Nucleus accumbens (tissue), 56 donors: ENCODE measurements around the gene NECTIN2.
"Not testable (repeated sequence)": the region's sequence is repeated elsewhere in the genome, so short reads cannot be mapped to it uniquely, and the experiment has no call there.

Experiments
- DNase-seq, 56 donors: peaks; one replicate each; lab custom pipeline; 2025; lab: John Stamatoyannopoulos, UW

NECTIN2 gene

DNA sequence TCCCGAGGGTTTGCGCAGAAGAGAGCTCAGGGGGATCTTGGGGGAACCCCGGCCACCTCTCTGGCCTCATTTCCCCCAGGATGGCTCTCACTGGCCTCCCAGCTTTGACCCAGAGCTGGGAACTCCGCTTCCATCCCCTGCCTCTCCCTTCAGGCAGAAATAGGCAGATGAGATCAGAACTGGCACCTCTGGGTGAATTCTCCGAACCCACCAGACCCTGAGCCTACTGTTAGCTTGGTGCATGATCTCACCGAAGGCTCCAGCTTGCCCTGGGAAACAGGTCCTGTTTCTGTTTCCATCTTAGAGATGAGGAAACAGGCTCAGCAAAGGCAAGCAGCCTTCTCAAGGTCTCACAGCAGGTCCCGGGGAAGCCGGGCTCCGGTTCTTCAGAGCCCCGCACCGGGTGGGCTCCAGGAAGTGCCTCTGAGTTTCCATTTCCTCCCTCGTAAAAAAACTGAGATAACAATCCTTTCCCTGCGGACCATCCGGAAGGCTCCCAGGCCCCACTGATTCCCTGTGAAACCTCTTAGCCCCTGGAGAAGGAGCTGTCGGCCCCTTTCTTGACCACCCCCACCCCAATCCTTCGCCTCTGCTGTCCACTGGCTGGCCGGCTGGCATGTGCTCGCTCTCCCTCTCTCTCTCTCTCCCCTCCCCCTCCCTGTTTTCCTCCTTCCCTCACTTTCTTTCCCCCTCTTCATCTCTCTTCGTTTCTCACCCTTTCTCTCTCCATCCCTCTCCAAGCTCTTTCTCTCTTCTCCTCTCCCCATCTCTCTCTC is 2.1 kb downstream of the NECTIN2 start:
- DNase-seq: no peak

DNA sequence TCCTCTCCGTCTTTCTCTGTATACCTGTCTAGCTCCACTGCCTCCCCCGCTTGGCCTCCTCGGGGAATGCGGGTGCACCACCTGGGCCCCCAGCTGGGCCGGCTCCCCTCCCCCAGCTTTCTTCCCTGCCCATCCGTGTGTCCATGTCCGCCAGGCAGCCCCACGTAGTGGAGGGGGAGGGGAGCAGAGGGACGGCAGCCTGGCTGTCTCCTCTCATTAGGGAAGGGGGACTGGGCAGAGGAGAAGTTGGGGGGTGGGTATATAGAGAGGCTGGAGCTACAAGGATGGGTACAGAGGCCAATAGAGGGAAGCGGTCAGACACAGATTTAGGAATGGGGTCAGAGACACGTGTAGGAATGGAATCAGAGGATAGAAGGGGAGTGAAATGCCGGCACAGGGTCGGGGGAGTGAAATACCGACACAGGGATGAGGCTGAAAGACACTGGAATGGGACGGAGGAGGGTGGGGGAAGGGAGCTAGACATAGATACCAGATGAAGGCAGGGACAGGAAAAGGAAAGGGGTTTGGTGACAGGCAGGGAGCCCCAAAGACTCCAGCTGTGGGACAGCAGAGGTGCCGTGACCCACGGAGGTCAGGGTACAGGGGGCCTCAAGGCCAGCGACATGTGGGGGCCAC is 2.8 kb downstream of the NECTIN2 start:
- DNase-seq: no peak

DNA sequence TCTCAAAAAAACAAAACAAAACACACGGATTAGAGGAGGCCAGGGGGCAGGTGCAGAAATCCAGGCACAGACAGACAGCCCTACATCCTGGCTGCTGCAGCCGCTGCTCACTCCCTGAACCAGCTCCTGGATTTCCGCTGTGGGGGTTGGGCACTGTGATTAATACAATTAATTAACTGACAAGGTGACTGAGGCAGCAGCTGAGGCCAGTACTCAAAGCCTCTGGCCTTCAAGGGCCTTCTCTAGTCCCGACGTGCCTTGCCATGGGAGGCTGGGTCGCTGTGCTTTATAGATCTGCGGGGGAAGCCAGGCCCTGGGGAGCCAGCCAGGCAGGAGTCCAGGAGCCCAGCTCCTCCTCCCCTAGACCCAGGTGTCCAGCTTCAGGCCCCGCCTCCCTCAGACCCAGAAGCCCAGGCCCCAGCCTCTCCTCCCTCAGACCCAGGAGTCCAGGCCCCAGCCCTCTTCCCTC is 4.6 kb downstream of the NECTIN2 start:
- no peak for DNase-seq

DNA sequence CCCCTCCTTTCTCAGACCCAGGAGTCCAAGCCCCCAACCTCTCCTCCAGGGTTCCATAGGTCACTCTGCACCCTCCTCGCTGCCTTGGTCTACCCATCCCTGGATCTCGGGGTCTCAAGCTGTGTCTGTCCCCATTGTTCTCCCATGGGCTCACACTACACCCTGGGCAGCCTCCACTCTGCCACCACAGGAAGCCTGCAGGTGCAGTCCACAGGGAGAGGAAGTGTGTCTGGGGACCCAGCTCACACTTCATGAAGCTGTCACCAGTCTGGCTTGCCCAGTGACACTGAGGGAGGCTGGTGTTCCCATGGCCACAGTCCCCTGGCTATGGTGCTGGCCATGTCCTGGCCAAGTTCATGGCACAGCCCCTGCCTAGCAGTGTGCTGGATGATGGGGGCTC is 5.3 kb downstream of the NECTIN2 start:
- DNase-seq: no peak

DNA sequence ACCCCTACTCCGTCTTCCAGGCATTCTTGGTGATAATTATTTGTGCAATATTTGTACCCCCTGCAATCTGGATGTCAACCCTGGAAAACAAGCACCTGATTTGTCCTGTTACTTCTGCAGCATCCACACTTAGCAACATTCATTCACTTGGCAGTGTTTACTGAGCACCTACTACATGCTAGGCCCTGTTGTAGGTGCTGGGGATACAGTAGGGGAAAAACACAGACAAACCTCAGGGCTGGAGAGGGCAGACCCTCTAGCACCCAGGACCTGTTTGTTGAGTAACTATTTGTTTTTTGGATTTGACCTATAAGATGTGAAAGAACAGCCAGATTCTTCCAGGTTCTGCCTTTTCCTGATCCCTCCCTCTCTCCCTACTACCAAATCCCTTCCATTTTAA is 9.5 kb downstream of the NECTIN2 start:
- DNase-seq: no peak

DNA sequence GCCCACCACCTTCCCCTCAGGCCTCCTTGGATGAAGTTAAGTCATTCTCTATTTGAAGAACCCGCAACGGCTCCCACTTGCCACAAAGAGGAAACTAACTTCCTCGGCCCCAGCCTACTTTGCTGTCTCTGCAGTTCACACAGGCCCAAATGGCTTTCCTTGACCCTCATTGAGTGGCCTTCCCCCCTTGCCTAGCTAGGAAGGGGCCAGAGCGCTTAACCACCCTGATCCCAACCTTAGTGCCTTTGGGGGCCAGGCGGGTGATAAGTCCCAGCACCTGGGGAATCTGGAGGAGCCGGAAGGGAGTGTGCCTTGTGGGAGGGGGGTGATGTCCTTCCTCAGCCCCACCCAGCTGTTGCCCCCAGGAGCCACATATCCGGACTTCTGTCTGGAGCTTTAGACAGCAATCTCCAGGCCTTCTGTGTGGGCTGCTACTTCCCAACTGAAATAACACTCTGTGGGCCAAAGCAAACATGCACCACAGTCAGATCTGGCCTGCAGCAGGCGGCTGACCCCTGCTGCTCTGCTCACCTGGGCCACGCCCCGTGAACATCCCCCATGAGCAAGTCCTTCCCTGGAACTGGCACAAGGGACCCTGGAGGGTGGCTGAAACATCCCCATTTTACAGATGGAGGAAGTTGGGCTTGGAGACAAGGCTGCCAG is 10.5 kb downstream of the NECTIN2 start:
- peak in 3 of 56 donors; percentile 8 to 18 (median 12) for DNase-seq

DNA sequence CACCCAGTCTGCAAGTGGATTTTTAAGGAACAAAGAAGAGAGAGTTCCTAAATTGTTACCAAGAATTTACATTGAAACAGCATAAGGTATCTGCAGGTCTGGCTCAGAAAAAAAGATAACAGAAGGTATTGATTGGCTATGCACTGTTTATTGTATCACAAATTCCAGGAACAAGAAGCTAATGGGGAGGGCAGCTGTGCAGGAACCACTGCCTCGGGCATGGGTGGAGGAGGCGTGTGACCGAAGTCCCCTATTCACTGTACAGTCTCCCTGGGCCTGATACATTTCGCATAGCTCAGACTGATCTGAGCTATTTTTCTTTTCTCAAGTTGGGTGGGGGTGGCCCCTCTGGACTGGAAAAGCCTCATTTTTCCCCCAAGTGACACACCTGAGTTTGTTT is 11.7 kb downstream of the NECTIN2 start:
- DNase-seq: no peak

DNA sequence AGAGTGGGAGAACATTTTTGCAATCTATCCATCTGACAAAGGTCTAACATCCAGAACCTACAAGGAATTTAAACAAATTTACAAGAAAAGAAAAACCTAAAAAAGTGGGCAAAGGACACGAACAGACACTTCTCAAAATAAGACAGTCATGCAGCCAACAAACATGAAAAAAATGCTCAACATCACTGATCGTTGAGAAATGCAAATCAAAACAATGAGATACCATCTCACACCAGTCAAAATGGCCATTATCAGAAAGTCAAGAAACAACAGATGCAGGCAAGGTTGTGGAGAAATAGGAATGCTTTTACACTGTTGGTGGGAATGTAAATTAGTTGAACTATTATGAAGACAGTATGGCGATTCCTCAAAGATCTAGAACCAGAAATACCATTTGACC is 15.5 kb downstream of the NECTIN2 start:
- not testable (repeated sequence) for DNase-seq

DNA sequence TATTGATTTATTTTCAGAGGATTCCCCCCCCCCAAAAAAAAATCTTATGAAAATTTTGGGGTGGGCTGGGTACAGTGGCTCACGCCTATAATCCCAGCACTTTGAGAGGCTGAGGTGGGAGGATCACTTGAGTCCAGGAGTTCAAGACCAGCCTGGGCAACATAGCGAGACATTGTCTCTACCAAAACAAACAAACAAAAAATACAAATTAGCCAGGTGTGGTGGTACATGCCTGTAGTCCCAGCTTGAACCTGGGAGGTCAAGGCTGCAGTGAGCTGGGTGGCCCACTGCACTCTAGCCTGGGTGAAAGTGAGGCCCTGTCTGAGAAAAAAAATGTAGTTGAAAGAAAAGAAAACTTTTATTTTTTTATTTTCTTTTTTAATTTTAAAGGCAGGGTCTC is 17.9 kb downstream of the NECTIN2 start:
- DNase-seq: no peak

DNA sequence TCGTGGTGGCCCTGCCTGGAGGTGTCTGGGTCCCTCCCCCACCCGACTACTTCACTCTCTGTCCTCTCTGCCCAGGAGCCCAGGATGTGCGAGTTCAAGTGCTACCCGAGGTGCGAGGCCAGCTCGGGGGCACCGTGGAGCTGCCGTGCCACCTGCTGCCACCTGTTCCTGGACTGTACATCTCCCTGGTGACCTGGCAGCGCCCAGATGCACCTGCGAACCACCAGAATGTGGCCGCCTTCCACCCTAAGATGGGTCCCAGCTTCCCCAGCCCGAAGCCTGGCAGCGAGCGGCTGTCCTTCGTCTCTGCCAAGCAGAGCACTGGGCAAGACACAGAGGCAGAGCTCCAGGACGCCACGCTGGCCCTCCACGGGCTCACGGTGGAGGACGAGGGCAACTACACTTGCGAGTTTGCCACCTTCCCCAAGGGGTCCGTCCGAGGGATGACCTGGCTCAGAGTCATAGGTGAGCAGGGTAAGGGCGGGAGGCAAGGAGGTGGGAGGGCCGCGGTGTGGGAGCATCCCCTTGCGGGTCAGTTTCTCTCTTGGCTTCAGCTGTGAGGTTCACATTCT is 19.2 kb downstream of the NECTIN2 start:
- peak in 4 of 56 donors; percentile 6 to 28 (median 22) for DNase-seq

DNA sequence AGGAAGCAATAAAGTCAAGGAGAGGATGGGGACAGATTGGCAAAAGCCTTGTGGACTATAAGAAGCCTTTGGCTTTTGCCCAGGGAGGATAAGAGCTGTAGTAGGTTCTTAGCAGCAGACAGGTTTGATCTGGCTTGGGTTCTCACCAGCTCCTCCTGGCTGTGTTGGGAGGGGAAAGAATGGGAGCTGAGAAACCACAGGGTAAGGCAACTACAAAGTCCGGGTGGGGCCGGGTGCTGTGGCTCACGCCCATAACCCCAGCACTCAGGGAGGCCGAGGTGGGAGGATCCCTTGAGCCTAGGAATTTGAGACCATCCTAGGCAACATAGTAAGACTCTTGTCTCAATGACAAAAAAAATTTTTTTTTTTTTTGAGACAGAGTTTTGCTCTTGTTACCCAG is 20.6 kb downstream of the NECTIN2 start:
- no peak for DNase-seq

DNA sequence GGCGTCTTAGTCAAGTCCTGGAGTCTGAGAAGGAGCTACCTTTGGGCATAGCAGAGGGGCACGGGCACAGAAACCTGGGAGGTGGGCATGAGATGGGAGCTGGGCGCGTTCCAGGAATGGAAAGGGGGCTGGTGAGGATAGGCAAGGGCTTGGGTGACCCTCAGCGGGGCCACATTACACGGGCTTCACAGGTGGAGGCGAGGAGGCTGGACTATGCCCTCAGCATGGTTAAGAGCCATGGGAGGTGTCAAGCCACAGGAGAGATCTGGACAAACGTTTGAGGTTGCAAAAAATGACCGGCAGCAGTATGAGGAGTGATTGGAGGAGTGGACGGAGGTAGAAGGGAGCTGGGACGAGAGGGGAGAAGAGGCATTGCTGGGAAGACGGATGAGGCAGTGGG is 21.5 kb downstream of the NECTIN2 start:
- DNase-seq: no peak

DNA sequence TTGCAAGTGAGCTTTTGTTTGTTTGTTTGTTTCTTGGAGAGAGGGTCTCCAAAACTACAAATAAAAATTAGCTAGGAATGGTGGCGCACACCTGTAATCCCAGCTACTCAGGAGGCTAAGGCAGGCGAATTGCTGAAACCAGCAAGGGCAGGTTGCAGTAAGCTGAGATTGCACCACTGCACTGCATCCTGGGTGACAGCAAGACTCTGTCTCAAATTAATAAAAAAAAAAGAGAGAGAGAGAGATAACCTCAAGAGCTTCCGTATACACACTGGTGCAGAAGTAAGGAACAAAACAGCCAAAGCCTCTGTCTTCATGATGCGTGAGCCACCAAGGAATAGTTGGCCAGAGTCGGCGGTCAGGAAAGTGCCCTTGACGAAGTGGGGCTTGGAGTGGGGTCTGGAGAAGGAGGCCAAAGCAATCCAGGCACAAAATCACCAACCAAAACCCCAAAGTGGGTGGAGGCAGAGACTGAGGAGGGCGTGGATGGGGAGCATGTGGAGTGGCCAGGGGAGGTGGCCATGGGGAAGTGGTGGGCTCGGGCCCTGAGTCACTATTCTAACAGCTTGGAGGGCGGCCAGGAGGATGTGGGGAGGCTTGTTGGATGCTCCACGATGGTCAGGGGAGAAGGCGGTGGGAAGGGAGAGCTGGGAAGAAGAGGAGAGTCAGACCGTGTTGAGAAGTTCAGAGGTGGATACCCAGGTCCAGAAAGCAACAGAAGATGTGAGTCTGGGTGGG is 23.8 kb downstream of the NECTIN2 start:
- DNase-seq: peak in 1 of 56 donors; percentile 36

DNA sequence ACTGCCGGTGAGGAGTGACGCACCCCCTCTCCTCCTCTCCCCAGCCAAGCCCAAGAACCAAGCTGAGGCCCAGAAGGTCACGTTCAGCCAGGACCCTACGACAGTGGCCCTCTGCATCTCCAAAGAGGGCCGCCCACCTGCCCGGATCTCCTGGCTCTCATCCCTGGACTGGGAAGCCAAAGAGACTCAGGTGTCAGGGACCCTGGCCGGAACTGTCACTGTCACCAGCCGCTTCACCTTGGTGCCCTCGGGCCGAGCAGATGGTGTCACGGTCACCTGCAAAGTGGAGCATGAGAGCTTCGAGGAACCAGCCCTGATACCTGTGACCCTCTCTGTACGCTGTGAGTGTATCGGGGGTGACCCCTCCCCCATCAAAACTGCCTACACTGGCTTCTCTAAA is 25.7 kb downstream of the NECTIN2 start:
- no peak for DNase-seq

DNA sequence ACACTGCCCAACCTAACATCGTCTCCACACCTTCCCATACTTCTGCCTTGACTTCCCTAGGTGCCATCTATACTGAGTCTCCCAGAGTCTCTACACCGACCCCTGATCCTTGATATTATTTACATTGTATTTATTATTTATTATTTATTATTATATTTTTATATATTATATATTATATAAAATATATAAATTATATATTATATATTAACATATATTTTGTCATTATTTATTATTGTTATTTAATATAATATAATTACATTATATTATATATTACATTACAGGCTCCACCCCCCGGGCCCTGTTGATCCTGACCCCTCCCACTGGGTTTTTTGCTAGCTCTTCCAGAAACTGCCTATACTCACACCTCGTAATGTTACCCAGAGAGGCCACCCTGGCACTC is 26.6 kb downstream of the NECTIN2 start:
- DNase-seq: no peak

DNA sequence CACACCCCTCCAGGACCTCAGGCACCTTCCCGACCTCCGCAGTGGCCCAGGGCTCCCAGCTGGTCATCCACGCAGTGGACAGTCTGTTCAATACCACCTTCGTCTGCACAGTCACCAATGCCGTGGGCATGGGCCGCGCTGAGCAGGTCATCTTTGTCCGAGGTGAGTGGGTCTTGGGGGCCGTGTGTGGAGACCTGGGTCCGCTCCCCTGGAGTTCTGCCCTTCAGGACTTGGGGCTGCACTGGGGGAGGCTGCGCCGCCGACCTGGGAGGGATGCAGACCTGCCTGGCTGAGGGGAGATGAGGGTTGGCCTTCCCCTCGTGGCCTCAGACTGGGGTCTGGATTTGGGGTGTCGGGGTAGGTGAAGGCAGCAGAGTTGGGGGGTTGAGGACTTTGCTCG is 28.2 kb downstream of the NECTIN2 start:
- no peak for DNase-seq

DNA sequence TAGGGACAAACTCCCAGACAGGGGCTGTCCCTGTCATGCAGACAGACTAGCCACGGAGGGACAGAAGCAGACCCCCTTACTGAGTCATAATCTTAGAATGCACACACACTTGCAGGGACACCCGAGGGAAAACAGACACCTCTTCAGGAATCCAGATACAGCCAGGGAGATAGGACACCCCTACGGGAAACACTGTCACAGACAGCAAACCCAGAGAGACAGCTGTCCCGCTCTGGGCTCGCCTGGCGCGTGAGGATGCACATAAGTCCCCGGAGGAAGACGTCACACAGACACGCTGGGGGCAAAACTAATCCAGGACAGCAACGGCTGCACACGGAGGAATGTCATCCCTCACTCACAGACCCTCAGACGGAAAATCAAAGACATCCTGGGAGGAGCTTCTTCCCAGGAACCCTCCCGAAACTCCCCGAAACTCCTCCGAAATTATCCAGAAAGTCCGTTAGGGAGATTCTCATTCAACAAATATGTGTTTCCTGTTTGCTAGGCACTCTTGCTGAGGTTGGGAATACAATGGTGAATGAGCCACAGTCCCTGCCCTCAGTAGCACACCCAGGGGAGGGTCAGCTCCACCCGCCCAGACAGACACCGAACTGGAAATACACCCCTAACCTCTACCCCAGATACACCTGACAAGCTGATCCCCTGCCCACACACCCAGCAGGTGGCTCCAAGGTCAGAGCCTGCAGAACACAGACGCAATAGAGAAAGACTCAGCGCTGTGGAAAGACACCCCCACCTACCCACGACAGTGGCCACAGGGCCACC is 29.8 kb downstream of the NECTIN2 start:
- no peak for DNase-seq

DNA sequence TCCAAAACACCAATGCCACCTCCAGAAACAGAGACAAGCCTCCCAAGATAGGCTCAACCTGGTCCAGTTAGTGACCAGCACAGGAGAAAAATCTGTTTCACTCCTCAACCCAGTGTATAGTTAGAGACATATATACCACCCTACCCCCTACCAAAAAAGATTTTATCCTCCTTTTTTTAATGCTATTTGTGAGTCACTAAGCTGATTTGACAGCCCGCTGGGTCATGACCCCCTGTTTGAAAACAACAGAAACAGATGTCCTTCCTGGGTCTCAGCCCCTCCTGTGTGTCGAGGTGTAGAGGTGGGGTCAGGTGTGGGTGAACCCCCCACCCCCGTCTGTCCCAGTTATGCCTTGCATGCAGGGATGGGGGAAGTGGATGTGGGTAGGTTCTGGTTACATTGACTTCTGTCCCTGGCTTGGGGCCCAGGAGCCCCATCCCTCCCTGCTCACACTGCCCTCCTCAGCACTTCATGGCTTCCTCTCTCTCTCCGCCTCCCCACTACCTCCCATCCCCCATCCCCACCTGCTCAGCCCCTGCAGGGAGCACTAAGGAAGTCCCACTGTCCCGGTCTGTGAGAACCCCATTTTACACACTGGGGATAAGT is 30.9 kb downstream of the NECTIN2 start:
- DNase-seq: no peak

DNA sequence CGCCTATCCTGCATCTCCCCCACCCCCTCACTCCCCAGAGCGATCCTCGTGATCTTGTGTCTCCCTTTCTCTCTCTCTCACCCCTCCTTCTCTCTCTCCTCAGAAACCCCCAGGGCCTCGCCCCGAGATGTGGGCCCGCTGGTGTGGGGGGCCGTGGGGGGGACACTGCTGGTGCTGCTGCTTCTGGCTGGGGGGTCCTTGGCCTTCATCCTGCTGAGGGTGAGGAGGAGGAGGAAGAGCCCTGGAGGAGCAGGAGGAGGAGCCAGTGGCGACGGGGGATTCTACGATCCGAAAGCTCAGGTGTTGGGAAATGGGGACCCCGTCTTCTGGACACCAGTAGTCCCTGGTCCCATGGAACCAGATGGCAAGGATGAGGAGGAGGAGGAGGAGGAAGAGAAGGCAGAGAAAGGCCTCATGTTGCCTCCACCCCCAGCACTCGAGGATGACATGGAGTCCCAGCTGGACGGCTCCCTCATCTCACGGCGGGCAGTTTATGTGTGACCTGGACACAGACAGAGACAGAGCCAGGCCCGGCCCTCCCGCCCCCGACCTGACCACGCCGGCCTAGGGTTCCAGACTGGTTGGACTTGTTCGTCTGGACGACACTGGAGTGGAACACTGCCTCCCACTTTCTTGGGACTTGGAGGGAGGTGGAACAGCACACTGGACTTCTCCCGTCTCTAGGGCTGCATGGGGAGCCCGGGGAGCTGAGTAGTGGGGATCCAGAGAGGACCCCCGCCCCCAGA is 32.2 kb downstream of the NECTIN2 start:
- DNase-seq: no peak
